HUDEP-2 (cell line): ENCODE results near the gene SH3PXD2A.

ENCODE experiments used
- DNase-seq, 76 experiments: peaks; one replicate each; lab custom pipeline; 2025; ENCODE audit not compliant: unreplicated experiment in 76 of 76; lab: John Stamatoyannopoulos, UW

The SH3PXD2A gene

GRCh38 chr10:103877861-103878260 is 22.5 kb upstream of the SH3PXD2A start:
- no peak for DNase-seq

- DNase-seq, result no peak
These were observed 20.8 kb upstream of the SH3PXD2A start for GRCh38 chr10:103876155-103876554.

GRCh38 chr10:103874730-103875129 is 19.4 kb upstream of the SH3PXD2A start:
- DNase-seq, result no peak

- DNase-seq, result no peak
These were observed 17.0 kb upstream of the SH3PXD2A start for GRCh38 chr10:103872137-103872931.

GRCh38 chr10:103871006-103871405 is 15.6 kb upstream of the SH3PXD2A start:
- no peak for DNase-seq

- DNase-seq, result no peak
These were observed 15.1 kb upstream of the SH3PXD2A start for GRCh38 chr10:103870516-103870915.

GRCh38 chr10:103869336-103869735 is 14.0 kb upstream of the SH3PXD2A start:
- DNase-seq, result no peak

GRCh38 chr10:103868200-103868599 is 12.8 kb upstream of the SH3PXD2A start:
- DNase-seq, result no peak

- no peak for DNase-seq
These were observed 6.1 kb upstream of the SH3PXD2A start for GRCh38 chr10:103861505-103861904.

- DNase-seq, result peak in 43 of 76 experiments; percentile 1 to 63 (median 21)
These were observed 4.0 kb upstream of the SH3PXD2A start for GRCh38 chr10:103859161-103860086.

- no peak for DNase-seq
These were observed 3.0 kb upstream of the SH3PXD2A start for GRCh38 chr10:103858360-103858759.

GRCh38 chr10:103856797-103857170 is 1.4 kb upstream of the SH3PXD2A start:
- no peak for DNase-seq

- no peak for DNase-seq
These were observed 748 bp upstream of the SH3PXD2A start for GRCh38 chr10:103855852-103856796.

GRCh38 chr10:103854686-103855391 is 537 bp downstream of the SH3PXD2A start:
- DNase-seq, result no peak

GRCh38 chr10:103854265-103854685 is 1.1 kb downstream of the SH3PXD2A start:
- DNase-seq, result no peak

GRCh38 chr10:103853428-103854264 is 1.7 kb downstream of the SH3PXD2A start:
- DNase-seq, result no peak

GRCh38 chr10:103852856-103853255 is 2.5 kb downstream of the SH3PXD2A start:
- DNase-seq, result no peak

- DNase-seq, result no peak
These were observed 3.1 kb downstream of the SH3PXD2A start for GRCh38 chr10:103852189-103852711.

GRCh38 chr10:103851261-103851660 is 4.1 kb downstream of the SH3PXD2A start:
- no peak for DNase-seq
